IPS DF 19.7 (cell line): ENCODE measurements around the gene LTO1.
A peak's percentile ranks its signal among the peaks of the same experiment; 100 is the strongest.

ENCODE experiments used
- DNase-seq: peaks from one replicate; pipeline ENCODE4 v3.0.0-alpha.2; 2013; ENCODE audit warnings: low read depth, low spot score

LTO1 gene, protein sequence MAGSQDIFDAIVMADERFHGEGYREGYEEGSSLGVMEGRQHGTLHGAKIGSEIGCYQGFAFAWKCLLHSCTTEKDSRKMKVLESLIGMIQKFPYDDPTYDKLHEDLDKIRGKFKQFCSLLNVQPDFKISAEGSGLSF

DNA sequence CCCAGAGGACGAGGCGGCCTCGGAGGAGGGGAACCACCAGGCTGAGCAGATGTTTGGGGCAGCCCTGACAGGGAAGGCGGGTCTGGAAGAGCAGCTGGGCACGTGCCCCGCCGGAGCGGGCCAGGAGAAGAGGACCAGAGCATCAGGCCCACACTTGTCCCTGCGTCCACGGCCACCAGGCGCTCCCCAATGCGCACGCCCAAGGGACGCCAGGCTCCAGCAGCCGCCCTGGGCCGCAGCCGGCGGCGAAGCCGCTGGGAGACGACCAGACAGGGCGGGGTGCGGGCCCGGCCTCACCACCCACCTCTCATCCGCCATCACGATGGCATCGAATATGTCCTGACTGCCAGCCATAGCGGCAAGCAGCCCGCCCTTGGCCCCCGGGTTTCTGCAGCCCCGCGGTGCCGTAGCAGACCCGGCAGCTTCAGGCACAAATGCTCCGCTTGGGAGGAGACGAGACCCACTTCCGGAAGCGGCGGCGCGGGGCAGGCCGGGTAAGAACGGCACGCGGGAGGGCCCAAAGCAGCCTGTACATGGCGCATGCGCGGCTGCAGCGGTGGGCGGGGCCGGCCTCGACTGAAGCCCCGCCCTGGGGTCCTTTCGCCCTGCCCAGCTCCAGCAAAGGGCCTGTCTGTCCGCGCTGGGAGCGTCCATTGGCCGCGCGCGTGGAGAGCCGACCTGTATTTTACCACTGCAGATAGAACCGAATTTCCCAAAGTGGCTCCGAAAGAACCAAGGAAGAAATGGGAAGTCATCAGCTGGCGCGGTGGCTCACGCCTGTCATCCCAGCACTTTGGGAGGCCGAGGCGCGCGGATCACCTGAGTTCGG, at the start of gene LTO1:
TSS of gene LTO1 (minus strand) at position 468 of the 829 bp plus-strand sequence. CDS start at position 354, 114 bp downstream.
- DNase-seq = peak; percentile 42

DNA sequence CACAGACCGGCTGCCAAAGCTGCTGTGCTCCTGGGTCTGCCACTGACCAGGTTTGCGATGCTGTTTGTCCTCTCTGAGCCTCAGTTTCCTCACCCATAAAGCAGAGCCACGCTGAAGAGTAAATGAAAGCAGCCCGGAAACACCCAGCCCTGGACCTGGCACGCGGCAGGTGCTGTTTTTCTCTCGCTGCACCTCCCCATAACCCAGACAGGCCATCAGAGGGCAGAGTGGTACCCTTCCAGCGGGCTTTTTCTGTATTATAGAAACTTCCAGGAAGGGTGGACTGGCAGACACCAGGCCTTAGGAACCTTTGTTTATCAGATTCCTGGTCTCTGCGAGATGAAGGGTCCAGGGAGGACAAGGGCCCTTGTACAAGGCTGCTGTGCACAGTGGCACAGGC, 46.6 kb upstream of the LTO1 start:
- DNase-seq = no peak

DNA sequence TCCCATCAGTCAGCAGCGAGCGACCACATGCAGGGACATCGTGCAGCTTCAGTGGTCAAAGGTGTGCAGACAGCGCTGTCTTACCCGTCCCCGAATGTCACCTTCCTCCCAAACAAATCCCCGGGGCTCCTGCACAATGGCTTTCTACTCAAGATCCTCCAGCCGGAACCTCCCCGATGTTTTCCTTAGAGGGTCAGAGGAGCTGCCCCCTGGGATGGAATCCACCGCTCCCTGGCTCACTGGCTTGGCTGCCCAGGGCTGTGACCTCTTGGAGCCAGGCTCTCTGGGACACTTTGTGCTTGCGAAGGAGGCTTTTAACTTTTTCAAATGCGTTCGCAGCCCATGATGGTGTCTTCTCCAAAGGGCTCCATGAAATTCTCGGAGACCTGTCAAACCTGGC, 46.0 kb upstream of the LTO1 start:
- no peak for DNase-seq

DNA sequence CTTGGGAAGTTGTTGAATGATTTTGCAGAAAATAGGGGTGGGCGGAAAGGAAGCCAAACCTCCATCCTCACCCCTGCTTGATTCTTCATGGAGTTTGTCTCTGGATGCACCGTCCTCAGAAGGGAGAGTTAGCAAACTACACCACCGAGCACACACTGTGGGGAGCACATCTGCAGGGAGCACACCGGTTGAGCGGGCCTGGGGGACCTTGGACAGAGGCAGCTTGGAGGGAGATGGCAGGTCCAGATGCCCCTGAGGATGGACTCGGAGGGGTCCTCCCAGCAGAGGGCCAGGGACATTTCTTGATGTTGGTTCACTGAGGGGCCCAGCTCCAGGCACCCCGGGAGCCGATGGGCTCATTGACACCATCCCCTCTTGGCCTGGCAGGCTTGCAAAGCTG, 43.8 kb upstream of the LTO1 start:
- no peak for DNase-seq

DNA sequence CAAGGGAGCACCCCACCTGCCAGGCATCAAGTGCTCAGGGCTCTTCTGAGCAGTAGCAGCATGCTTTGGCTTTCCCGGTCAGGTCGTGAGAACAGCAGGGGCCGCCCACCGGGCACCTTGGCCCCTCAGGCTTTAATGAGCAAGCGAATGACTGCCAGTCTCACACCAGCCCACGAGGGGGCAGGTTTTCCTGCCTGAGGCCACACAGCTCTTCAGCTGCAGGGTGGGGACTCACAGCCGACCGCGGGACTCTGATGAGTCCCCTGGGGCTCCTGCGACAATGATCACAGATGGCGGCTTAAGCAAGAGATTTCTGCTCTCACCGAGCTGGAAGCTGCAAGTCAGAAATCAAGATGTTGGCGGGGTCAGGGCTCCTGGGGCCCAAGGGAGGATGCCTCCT, 43.0 kb upstream of the LTO1 start:
- no peak for DNase-seq

DNA sequence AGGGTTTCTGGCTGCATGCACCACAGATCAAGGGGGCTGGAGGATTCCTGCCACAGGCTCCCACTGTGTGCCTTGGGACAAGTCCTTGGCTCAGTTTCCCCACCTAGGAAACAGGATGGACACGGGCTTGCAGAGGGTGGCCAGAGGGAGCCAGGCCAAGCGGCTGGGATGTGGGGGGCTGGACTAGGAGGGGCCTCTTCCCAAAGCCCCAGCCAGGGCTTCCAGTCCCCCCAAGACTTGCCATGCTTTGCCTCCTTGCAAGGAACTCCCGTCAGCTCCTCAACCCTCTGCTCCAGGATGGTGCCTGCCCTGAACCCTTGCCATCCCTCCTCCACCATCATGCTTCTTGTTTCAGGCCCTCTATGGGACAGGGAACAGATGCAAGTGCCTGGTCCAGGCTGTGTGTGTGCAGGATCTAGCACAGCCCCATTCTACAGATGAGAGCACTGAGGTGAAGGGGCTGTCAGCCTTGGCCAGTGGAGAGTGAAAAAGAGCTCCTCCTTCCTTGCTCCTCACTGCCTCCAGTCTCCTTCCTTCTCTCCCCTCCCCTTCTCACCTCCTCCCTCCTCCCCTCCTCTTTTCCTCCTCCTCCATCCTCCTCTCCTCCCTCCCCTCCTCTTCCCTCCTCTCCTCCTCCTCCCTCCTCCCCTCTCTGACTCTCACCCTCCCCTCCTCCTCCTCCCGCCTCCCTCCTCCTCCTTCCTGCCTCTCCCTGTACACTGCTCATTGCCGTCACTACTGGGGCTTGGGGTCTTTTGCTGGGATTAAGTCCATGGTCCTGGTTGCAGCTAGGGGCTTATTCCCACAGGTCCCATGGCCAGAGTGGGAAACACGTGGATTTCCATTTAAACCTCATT, 42.0 kb upstream of the LTO1 start:
- DNase-seq = no peak

DNA sequence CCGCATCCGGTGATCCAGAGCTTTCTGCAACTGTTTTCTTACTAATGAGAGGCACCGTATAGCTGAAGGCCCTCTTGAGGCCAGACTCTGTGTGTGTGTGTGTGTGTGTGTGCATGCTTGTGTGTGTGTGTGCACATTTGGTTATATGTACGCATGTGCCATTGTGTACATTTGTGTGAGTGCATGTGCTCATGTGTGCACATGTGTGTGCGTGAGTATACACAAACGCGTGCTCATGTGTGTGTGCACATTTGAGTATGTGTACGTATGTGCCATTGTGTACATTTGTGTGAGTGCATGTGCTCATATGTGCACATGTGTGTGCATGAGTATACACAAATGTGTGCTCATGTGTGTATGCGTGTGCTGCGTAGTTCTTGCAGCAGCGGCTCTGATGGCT, 40.9 kb upstream of the LTO1 start:
- DNase-seq = no peak

DNA sequence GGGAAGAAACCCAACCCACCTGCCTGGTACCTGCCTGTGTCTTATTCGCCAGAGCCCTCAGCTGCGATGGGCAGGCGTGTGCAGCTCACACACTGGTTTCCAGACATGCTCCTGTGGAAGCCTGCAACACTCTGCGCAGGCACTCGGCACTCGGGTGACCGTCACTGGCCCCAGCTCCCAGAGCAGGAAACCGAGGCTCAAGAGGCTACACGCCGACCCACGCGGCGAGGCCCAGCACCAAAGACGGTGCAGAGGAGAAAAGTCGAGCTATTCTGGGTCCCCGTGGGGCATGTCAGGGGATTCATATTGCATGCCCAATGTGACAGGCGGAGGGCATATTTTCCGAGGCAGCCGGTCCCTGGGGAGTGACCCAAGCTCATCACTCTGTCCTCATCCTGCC, 40.3 kb upstream of the LTO1 start:
- no peak for DNase-seq

DNA sequence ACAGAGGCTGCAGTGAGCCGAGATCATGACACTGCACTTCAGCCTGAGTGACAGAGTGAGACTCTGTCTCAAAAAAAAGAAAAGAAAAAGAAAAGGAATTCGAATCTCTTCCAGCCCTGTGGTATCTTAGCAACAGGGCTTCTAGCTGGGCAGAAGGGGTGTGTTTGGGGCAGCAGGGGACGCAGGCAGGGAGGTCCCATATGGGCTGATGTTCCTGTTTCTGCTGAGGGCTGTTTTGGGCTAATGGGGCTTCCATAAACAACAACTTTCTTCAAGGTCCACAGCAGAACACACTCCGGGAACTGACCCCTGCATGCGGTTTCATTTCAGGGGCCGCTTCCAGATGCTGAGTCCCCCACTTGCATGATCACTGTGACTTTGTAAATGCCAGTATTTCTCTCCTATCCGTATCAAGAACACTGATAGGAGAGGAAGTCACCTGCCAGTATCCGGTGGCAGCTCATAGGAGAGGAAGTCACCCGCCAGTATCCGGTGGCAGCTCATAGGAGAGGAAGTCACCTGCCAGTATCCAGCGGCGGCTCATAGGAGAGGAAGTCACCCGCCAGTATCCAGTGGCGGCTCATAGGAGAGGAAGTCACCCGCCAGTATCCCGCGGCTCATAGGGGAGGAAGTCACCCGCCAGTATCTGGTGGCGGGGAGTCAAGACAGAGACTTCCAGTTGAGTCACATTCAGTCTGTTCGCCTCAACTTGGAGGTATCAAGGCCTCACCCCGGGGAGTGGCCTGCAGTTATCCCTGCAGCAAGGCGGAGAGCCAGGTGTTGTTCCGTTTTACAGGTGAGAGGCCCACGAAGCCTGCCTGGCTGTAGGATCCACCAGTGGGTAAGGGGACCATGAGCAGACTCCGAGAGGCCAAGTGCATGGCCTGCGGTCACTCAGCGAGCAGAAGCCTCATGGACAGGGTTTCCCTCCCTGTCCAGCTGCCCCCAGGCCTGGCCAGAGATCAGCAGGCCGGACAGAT, 37.0 kb upstream of the LTO1 start:
- DNase-seq = no peak

DNA sequence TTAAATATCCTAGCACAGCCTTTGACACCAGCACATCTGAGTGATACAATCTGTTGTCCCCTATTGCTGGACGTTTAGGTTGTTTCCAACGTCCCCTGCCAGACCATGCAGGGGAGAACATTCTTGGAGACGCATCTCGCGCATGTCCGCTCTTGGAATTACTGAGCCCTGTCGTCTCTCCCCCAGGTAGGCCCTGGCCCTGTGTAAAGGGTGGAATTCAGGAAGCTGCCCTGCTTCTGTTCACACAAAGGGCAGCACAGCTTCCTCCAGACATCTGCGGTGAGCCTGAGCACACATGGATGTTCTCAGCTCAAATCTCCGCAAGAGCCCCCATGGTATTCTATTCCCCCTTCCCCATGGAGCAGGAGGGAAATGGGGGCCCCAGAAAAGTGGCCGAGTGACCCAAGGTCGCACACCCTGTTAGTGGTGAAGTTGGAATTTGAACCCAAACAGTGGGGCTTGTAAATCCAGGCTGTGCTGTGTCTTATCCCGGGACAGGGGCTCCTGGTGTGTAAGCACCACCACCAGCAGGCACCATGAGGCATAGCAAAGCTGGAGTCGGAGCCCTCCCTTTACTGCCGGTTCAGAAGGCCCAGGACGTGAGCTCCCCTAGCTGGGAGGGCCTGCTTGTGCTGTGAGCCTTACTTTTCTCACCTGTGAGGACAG, 33.7 kb upstream of the LTO1 start:
- DNase-seq = no peak

DNA sequence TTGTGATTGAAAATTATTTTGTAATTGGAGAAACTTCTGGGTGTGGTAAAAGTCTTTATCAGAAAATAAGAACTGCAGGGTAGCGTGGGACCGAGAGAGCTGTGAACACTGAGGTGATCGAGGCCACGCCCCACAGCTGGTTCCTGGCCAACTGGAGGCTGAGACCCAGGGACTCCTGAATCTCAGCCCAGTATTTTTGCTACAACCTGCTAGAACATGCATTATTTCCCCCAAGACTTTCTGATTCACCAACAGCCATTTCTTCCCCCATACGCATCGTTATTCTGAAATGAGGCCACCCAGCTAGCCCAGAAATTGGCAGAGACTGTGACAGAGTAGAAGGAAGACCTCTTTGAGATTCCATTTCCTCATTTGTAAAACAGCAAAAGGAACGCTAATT, 32.0 kb upstream of the LTO1 start:
- no peak for DNase-seq

DNA sequence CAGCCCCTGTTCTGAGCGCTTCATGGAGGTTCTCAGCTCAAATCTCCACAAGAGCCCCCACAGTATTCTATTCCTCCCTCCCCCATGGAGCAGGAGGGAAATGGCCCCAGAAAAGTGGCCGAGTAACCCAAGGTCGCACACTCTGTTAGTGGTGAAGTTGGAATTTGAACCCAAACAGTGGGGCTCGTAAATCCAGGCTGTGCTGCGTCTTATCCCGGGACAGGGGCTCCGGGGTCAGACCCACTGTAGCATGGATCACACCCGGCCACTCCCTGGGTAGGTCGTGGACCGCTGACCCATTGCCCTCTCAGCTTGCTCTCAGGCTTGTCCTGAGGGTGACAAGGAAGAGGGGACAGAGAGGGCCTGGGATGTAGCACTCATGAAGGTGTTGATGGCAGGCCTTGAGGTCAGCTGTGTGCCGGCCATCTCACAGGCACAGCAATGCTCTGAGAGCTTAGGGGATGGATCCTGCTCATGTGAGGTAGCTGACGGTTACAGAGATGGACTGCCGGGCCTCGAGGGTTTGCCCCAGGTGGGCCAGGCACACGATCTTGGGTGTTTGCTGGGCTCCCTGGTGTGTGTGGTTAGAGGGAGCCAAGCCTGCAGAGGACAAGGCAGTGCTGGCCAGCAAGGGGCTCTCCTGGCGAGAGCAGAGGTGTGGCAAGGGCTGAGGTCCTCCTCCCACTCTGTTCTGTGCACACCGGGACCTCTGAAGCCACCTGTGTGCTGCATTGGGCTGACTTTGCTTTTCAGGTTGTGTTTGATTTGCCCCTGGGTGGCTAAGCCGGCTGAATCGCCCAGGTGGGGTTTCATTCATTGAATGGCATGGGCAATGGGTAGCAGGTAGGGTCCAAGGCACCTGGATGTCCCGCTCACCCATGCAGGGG, 31.0 kb upstream of the LTO1 start:
- DNase-seq = no peak

DNA sequence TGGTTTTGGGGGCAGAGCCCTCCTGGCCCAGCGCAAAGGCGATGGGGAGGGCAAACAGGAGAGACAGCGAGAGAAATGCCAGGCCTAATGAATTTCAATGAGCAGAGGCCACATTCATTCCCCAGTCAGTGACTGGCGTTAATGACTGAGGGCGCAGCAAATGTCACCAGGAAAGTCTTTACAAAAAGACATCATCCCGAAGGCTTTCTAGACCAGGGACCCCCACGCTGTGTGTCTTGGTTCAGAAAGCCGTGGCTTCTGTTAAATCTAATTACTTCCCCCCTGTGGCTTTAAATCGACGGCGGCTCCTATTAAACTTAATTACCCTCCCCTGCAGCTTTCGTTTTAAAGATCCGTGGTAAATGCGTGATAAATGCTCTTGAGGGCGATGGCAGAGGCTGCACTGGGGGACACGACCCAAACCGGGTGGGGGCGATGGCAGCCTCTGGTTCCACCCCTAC, 30.2 kb upstream of the LTO1 start:
- no peak for DNase-seq

DNA sequence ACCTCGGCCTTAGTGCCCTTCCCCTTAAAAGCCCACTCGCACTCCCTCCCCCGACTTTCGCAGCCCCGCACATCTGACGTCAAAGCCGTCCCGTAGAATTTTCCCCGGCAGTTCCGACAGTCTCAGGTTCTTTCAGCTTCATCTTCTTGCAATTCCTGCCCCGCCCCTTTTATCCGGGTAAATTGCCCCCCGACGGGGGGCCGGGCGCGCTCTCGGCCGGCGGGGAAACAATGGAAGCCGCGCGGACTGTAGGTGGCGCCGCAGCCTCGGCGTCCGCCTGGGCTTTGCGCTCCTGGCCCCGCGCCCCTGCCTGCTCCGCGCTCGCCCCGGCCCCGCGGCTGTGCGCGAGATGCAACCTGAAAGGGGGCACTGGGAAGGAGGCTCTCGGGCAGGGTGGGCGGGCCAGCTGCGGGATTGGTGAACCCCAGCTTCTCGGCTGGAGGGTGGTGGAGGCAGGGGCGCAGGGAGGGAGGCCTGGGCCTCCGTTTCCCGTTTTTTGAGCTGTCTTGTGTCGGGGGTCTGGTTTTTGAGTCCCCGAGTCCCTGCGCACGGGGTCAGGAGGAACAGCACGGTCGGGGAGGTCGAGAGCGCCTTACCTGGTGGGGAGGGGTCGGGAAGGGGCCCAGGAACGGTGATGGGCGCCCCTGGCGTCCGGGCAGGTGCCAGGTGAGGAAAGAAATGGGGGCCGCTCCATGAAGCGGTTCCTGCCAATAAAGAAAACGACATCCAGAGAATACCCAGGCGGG, 29.5 kb upstream of the LTO1 start:
- no peak for DNase-seq

DNA sequence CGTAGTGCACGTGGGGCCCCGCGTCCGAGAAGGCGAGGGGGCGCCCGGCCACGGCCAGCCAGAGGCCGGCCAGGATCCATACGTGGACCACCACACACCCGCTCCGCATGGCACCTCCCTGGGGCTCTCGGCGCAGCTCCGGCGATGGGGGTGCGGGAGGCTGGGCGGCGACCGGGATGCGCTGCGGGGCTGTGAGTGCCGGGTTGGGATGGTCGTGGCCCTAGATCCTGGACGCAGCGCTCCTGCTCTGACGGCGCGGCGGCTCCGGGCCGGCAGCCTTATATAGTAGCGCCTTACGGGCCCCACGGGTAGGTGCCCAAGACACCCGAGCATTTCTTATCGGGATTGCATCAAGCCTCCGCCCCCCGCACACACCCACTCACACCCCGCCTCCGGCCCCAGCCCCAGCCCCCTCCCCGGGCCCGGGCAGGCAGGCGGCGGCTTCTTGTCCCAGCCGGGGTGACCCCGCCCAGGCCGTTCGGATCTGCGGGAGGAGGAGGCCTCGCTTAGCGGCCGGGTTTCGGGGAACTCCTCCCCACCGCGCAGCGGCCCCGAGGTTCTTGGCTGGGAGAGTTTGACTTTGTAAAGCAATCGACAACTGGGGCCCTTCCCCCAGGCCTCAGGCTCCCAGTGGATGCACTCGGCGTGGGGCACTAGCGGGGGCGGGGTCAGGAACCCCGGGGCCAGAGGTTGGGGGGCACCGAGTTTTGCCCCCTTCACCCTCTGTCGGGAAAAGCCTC, 28.8 kb upstream of the LTO1 start, which contains the start of gene FGF19:
TSS of gene FGF19 (minus strand) at position 255 of the 740 bp plus-strand sequence. CDS start at position 109, 146 bp downstream.
- no peak for DNase-seq

DNA sequence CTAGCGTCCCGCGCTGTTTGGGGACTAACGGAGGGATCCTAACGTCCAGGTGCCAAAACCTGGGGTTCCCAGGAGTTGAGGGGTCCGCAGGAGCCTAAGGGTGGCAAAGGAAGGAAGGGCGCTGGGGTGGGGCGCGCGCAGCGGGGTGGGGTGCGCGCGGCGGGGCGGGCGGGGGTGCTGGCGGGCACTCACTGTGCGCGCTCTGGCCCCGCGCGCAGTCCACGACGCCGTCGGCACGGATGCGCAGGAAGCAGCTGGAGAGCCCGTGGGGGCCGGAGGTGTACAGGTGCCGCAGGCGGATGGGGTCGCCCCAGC, 28.3 kb upstream of the LTO1 start:
- no peak for DNase-seq

DNA sequence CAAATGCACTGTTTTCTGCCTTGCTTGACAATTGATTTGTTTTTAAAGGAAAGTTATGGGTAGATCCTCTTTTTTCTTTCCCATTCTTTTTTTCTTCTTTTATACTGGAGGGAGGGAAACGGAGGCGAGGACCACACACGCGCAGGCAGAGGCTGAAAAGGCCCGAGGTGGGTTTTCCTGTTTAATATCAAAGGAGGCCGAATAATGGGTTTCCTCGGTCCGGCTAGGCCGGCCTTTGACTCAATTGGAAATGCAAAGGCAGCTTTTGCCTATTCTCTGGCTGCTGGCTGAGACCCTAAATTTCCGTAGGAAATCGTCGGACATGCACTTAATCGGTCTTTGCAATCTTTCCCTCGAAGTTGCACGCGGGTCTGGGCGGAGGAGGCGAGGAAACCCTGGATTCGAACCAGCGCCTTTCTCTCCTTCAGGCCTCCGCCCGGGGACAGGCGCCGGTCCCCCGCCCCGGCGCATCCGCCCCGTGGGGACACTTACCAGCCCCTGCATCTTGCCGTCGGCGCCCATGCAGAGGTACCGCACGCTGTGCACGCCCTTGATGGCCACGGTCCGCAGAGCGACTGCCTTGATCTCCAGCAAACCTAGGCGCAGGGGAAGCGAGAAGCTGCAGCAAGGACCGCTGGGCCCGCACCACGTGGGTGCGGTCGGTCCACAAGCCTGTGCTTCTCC, 27.8 kb upstream of the LTO1 start:
- DNase-seq = no peak

DNA sequence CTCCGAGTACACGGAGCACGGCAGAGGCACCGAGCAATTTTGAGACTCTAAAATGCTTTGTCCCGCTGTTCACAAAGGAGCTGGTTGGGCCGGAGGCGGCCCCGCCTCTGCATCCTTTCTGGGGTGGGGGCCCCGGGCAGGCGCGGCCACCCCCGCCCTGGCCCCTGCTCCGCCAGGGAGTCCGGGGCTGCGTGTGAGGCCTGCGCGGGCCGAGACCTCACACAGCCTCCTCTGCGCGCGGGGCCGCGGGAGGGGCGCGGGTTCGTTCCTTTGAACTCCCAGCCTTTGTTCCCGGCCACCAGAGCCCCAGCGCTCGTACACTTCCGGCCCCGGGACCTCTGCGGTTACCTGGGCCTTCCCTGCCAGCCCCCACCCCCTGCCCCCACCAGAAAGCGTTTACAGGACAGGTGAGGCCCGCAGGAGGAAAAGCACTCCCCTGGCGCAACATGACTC, 27.1 kb upstream of the LTO1 start:
- no peak for DNase-seq
